Medulla oblongata (tissue), 1 donor: ENCODE data around the gene SHMT1.
"Not testable (repeated sequence)": the region's sequence is repeated elsewhere in the genome, so short reads cannot be mapped to it uniquely, and the experiment has no call there.

Experiments
- DNase-seq: peaks from one replicate; pipeline ENCODE4 v3.0.0-alpha.2; 2015; ENCODE audit errors: extremely low spot score

SHMT1 gene

GRCh38 chr17:18363101-18364049 is at the start of gene SHMT1:
Gene SHMT1 (minus strand): TSS chr17:18363550. CDS start chr17:18355981, 7,569 bp downstream.
- DNase-seq = peak; percentile 96

- not testable (repeated sequence) for DNase-seq
These were observed 48.7 kb upstream of the SHMT1 start for GRCh38 chr17:18412001-18412538.

- DNase-seq = not testable (repeated sequence)
These were observed 48.1 kb upstream of the SHMT1 start for GRCh38 chr17:18411377-18411864.

GRCh38 chr17:18410736-18411135 is 47.4 kb upstream of the SHMT1 start:
- peak; percentile 10 for DNase-seq

GRCh38 chr17:18409321-18409720 is 46.0 kb upstream of the SHMT1 start:
- not testable (repeated sequence) for DNase-seq

- DNase-seq = peak; percentile 45
These were observed 45.6 kb upstream of the SHMT1 start for GRCh38 chr17:18408906-18409305.

- not testable (repeated sequence) for DNase-seq
These were observed 40.3 kb upstream of the SHMT1 start for GRCh38 chr17:18403604-18404003.

GRCh38 chr17:18403166-18403565 is 39.8 kb upstream of the SHMT1 start:
- DNase-seq = not testable (repeated sequence)

- DNase-seq = not testable (repeated sequence)
These were observed 38.7 kb upstream of the SHMT1 start for GRCh38 chr17:18401872-18402590.

GRCh38 chr17:18388728-18389127 is 25.4 kb upstream of the SHMT1 start:
- not testable (repeated sequence) for DNase-seq

- not testable (repeated sequence) for DNase-seq
These were observed 24.9 kb upstream of the SHMT1 start for GRCh38 chr17:18388266-18388665.

GRCh38 chr17:18387583-18387982 is 24.2 kb upstream of the SHMT1 start:
- DNase-seq = not testable (repeated sequence)

- DNase-seq = not testable (repeated sequence)
These were observed 20.9 kb upstream of the SHMT1 start for GRCh38 chr17:18384271-18384670.

GRCh38 chr17:18383079-18383481 is 19.7 kb upstream of the SHMT1 start:
- DNase-seq = not testable (repeated sequence)

- DNase-seq = no peak
These were observed 19.2 kb upstream of the SHMT1 start for GRCh38 chr17:18382441-18383078.

GRCh38 chr17:18381953-18382245 is 18.5 kb upstream of the SHMT1 start:
- DNase-seq = no peak

GRCh38 chr17:18381158-18381952 is 18.0 kb upstream of the SHMT1 start:
- DNase-seq = no peak

GRCh38 chr17:18380471-18381157 is 17.3 kb upstream of the SHMT1 start:
- no peak for DNase-seq

GRCh38 chr17:18379246-18380146 is 16.1 kb upstream of the SHMT1 start:
- DNase-seq = no peak
